Measurements from ENCODE around the gene TMEM244.
A peak's percentile ranks its signal among the peaks of the same experiment; 100 is the strongest.
"Not testable (repeated sequence)": the region's sequence is repeated elsewhere in the genome, so short reads cannot be mapped to it uniquely, and the experiment has no call there.

Gene TMEM244

GRCh38 chr6:129860908-129861665 lies at the start of gene TMEM244:
TSS of gene TMEM244 (minus strand) at chr6:129861315. CDS start at chr6:129861188, 127 bp downstream.
- DNase-seq (ENCODE audit: low spot score) = no peak

GRCh38 chr6:129908858-129909257 lies 47.7 kb upstream of the TMEM244 start:
- no peak for DNase-seq (ENCODE audit: low spot score)

GRCh38 chr6:129908356-129908755 lies 47.2 kb upstream of the TMEM244 start:
- no peak for DNase-seq (ENCODE audit: low spot score)

- DNase-seq (ENCODE audit: low spot score) = no peak
Measured at GRCh38 chr6:129906515-129907077, 45.5 kb upstream of the TMEM244 start.

GRCh38 chr6:129903082-129903481 lies 42.0 kb upstream of the TMEM244 start:
- no peak for DNase-seq (ENCODE audit: low spot score)

GRCh38 chr6:129902681-129903080 lies 41.6 kb upstream of the TMEM244 start:
- no peak for DNase-seq (ENCODE audit: low spot score)

GRCh38 chr6:129901910-129902309 lies 40.8 kb upstream of the TMEM244 start:
- DNase-seq (ENCODE audit: low spot score) = no peak

- no peak for DNase-seq (ENCODE audit: low spot score)
Measured at GRCh38 chr6:129895692-129896091, 34.6 kb upstream of the TMEM244 start.

GRCh38 chr6:129894921-129895320 lies 33.8 kb upstream of the TMEM244 start:
- DNase-seq (ENCODE audit: low spot score) = no peak

GRCh38 chr6:129893640-129894039 lies 32.5 kb upstream of the TMEM244 start:
- DNase-seq (ENCODE audit: low spot score) = peak; percentile 11

- DNase-seq (ENCODE audit: low spot score) = no peak
Measured at GRCh38 chr6:129890701-129891100, 29.6 kb upstream of the TMEM244 start.

- no peak for DNase-seq (ENCODE audit: low spot score)
Measured at GRCh38 chr6:129890164-129890563, 29.0 kb upstream of the TMEM244 start.

GRCh38 chr6:129889580-129889979 lies 28.5 kb upstream of the TMEM244 start:
- no peak for DNase-seq (ENCODE audit: low spot score)

- no peak for DNase-seq (ENCODE audit: low spot score)
Measured at GRCh38 chr6:129886401-129887155, 25.5 kb upstream of the TMEM244 start.

GRCh38 chr6:129884211-129884610 lies 23.1 kb upstream of the TMEM244 start:
- no peak for DNase-seq (ENCODE audit: low spot score)

GRCh38 chr6:129882510-129883023 lies 21.5 kb upstream of the TMEM244 start:
- no peak for DNase-seq (ENCODE audit: low spot score)

- not testable (repeated sequence) for DNase-seq (ENCODE audit: low spot score)
Measured at GRCh38 chr6:129877894-129878293, 16.8 kb upstream of the TMEM244 start.

- no peak for DNase-seq (ENCODE audit: low spot score)
Measured at GRCh38 chr6:129875610-129876520, 14.8 kb upstream of the TMEM244 start.

GRCh38 chr6:129874837-129875236 lies 13.7 kb upstream of the TMEM244 start:
- DNase-seq (ENCODE audit: low spot score) = no peak

GRCh38 chr6:129872586-129872985 lies 11.5 kb upstream of the TMEM244 start:
- no peak for DNase-seq (ENCODE audit: low spot score)

GRCh38 chr6:129871221-129871620 lies 10.1 kb upstream of the TMEM244 start:
- no peak for DNase-seq (ENCODE audit: low spot score)

- no peak for DNase-seq (ENCODE audit: low spot score)
Measured at GRCh38 chr6:129867403-129867802, 6.3 kb upstream of the TMEM244 start.
